Endodermal cell (in vitro differentiated cells): ENCODE results near the gene IPO5. TPM values are rescaled to one million over a fixed set of nuclear protein-coding genes. Genes with fewer than 3 reads are reported as not detected.
"Not testable (repeated sequence)": the region's sequence is repeated elsewhere in the genome, so short reads cannot be mapped to it uniquely, and the experiment has no call there.

Experiments used
- DNase-seq: peaks from one replicate; pipeline ENCODE4 v3.0.0-alpha.2; 2017
- H3K27ac ChIP-seq: 2 replicates; pipeline ENCODE4 v1.5.1; 2013; ENCODE audit warnings: mild to moderate bottlenecking, low read depth, low read length, moderate library complexity
- H3K27me3 ChIP-seq: 2 replicates; pipeline ENCODE4 v1.6.1; 2013; ENCODE audit warnings: mild to moderate bottlenecking, low read length, moderate library complexity; ENCODE audit not compliant: insufficient read depth, control insufficient read depth, poor library complexity, severe bottlenecking
- H3K36me3 ChIP-seq: 2 replicates; pipeline ENCODE4 v1.7.0; 2013; ENCODE audit warnings: mild to moderate bottlenecking, low read length, moderate library complexity; ENCODE audit not compliant: control insufficient read depth, insufficient read depth
- H3K4me1 ChIP-seq: one replicate; pipeline ENCODE4 v1.7.0; 2013; ENCODE audit warnings: low read length; ENCODE audit not compliant: control insufficient read depth, insufficient read depth
- H3K4me3 ChIP-seq: 2 replicates; pipeline ENCODE4 v1.5.1; 2013; ENCODE audit warnings: mild to moderate bottlenecking, low read length, moderate library complexity
- H3K9ac ChIP-seq: 2 replicates; pipeline ENCODE4 v1.6.1; 2013; ENCODE audit warnings: mild to moderate bottlenecking, low read length, moderate library complexity; ENCODE audit not compliant: poor library complexity, severe bottlenecking; ENCODE audit errors: extremely low read depth
- H3K9me3 ChIP-seq: 2 replicates; pipeline ENCODE4 v1.6.1; 2013; ENCODE audit warnings: mild to moderate bottlenecking, low read length, moderate library complexity; ENCODE audit not compliant: control insufficient read depth
- H3K27ac Mint-ChIP-seq: 2 replicates; pipeline ENCODE4 v1.8.0; 2020; ENCODE audit warnings: mixed read lengths
- H3K27me3 Mint-ChIP-seq: 2 replicates; pipeline ENCODE4 v1.8.0; 2021; ENCODE audit warnings: mild to moderate bottlenecking, mixed read lengths; ENCODE audit not compliant: insufficient read depth
- H3K36me3 Mint-ChIP-seq: 2 replicates; pipeline ENCODE4 v1.8.0; 2020; ENCODE audit warnings: low read depth, mixed read lengths
- H3K4me1 Mint-ChIP-seq: 2 replicates; pipeline ENCODE4 v1.8.0; 2020; ENCODE audit warnings: mixed read lengths
- H3K4me3 Mint-ChIP-seq: 2 replicates; pipeline ENCODE4 v1.8.0; 2020; ENCODE audit warnings: mild to moderate bottlenecking, moderate library complexity, mixed read lengths
- H3K9me3 Mint-ChIP-seq: 2 replicates; pipeline ENCODE4 v1.8.0; 2020; ENCODE audit warnings: mild to moderate bottlenecking, mixed read lengths
- CTCF ChIP-seq: fragments of 200-600 bp; sonication (generic); conservative IDR thresholded peaks from 2 replicates; pipeline ENCODE4 v1.5.0; 2021; ENCODE audit warnings: antibody characterized with exemption, mild to moderate bottlenecking
- WGBS, 2 experiments: methylation state at CpG; one replicate each; pipeline versions ENCODE4 v1.1.5 to v1.1.7; 2013; ENCODE audit warnings: missing lambda C conversion rate in 2 of 2, mixed read lengths in 1 of 2; ENCODE audit not compliant: insufficient coverage in 1 of 2, insufficient read length in 1 of 2; 5-methylcytosine and 5-hydroxymethylcytosine counted together
- total RNA-seq, 2 donors: library from RNA; stranded (reverse); fragmentation: NEBNext Ultra II Directional in 1 of 2; extraction: Animal tissue kit (Norgen Biotek cat#: 25700) in 1 of 2; gene quantifications; 2 replicates in 1 of 2; 3 replicates in 1 of 2; pipeline ENCODE4 v1.2.1, GENCODE V29; 2021

Gene IPO5
- total RNA-seq, 2 donors from 2014 or later, result 259 to 280 TPM

DNA sequence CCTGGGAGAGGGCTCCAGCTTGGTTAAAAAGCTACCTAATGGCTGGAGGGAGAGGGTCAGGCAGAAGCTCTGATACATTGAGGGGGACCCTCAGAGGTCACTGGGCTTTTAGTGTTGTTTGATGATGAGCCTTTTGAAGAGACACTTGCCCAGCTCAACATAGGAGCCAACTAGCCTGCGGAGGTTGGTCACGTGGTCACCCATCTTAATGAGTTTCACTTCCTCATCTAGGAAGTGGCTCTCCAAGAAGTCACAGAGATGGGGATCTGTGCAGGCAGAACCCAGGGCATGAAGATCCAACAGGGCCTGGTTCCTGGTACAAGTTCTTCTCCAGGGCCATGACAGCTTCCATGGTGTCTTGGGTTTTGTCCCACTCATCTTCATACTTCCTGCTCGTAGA lies 33.4 kb downstream of the IPO5 start:
- no peak overlapping the region for H3K27ac ChIP-seq
- H3K36me3 Mint-ChIP-seq, result peaks cover 76% of the 10 kb centered on the region
- H3K27ac Mint-ChIP-seq, result peak overlapping the region; percentile 19
- no peaks in the 10 kb centered on the region for H3K4me1 ChIP-seq
- H3K9ac ChIP-seq, result no peak overlapping the region
- 95 to 100% methylated on average over 2 to 3 of the region's 3 CpGs for WGBS, 2 experiments
- DNase-seq, result no peak
- peaks cover 1% of the 10 kb centered on the region for H3K4me1 Mint-ChIP-seq
- no peak overlapping the region for H3K4me3 Mint-ChIP-seq
- no peaks in the 10 kb centered on the region for H3K9me3 Mint-ChIP-seq
- H3K4me3 ChIP-seq, result no peak overlapping the region
- H3K9me3 ChIP-seq, result no peaks in the 10 kb centered on the region
- no peaks in the 10 kb centered on the region for H3K27me3 Mint-ChIP-seq
- no peaks in the 10 kb centered on the region for H3K27me3 ChIP-seq
- H3K36me3 ChIP-seq, result peaks cover 95% of the 10 kb centered on the region
- TF ChIP-seq CTCF, result no peak

- no peak overlapping the region for H3K9ac ChIP-seq
- H3K27ac ChIP-seq, result no peak overlapping the region
- Mint-ChIP-seq H3K27me3 (no peaks in the 10 kb centered on the region), H3K9me3 (peaks cover 2% of the 10 kb centered on the region), H3K4me1 (no peaks in the 10 kb centered on the region), H3K36me3 (peaks cover 92% of the 10 kb centered on the region), H3K4me3 (no peak overlapping the region), H3K27ac (no peak overlapping the region)
- TF ChIP-seq CTCF, result no peak
- no peaks in the 10 kb centered on the region for H3K27me3 ChIP-seq
- H3K4me1 ChIP-seq, result no peaks in the 10 kb centered on the region
- peaks cover 13% of the 10 kb centered on the region for H3K9me3 ChIP-seq
- DNase-seq, result no peak
- WGBS, 2 experiments, result 75 to 98% methylated on average over 2 of the region's 2 CpGs
- no peak overlapping the region for H3K4me3 ChIP-seq
- peaks cover 90% of the 10 kb centered on the region for H3K36me3 ChIP-seq
Measured at GRCh38 chr13:97999653-98000052, 46.2 kb downstream of the IPO5 start.

GRCh38 chr13:98004107-98004506 lies 50.6 kb downstream of the IPO5 start:
- Mint-ChIP-seq H3K9me3 (no peaks in the 10 kb centered on the region), H3K4me3 (no peak overlapping the region), H3K27me3 (no peaks in the 10 kb centered on the region), H3K27ac (no peak overlapping the region), H3K36me3 (peaks cover 86% of the 10 kb centered on the region), H3K4me1 (no peaks in the 10 kb centered on the region)
- Histone ChIP-seq H3K27me3 (no peaks in the 10 kb centered on the region), H3K9me3 (no peaks in the 10 kb centered on the region), H3K4me1 (no peaks in the 10 kb centered on the region), H3K9ac (no peak overlapping the region), H3K27ac (no peak overlapping the region), H3K36me3 (peaks cover 81% of the 10 kb centered on the region), H3K4me3 (no peak overlapping the region)
- TF ChIP-seq CTCF, result no peak
- WGBS, 2 experiments, result 96 to 100% methylated on average over 3 of the region's 3 CpGs
- no peak for DNase-seq

GRCh38 chr13:98004997-98005396 lies 51.5 kb downstream of the IPO5 start:
- peaks cover 85% of the 10 kb centered on the region for H3K36me3 Mint-ChIP-seq
- not testable (repeated sequence) for DNase-seq, H3K27me3 Mint-ChIP-seq, H3K4me3 Mint-ChIP-seq, H3K4me1 ChIP-seq, H3K9me3 ChIP-seq, H3K27ac ChIP-seq, H3K27ac Mint-ChIP-seq, H3K27me3 ChIP-seq, H3K9ac ChIP-seq, H3K9me3 Mint-ChIP-seq, H3K4me1 Mint-ChIP-seq, H3K4me3 ChIP-seq
- WGBS, 2 experiments, result 88 to 98% methylated on average over 7 of the region's 8 CpGs
- peaks cover 81% of the 10 kb centered on the region for H3K36me3 ChIP-seq
